A549 (cell line): ENCODE measurements around the gene OPN1SW. TPM values are rescaled to one million over a fixed set of nuclear protein-coding genes. Genes with fewer than 3 reads are reported as not detected.

Experiments
- ATAC-seq, 2 experiments: fragments of 200-7000 bp in 1 of 2; fragments of >200 bp in 1 of 2; cut with Nextera tagmentation in 1 of 2; cut with Tn5 transposase in 1 of 2; 3 replicates each; pipeline versions ENCODE4 v1.8.0 to v1.9.1; 2018 to 2020; ENCODE audit warnings: mild to moderate bottlenecking in 1 of 2, moderate library complexity in 1 of 2
- CTCF ChIA-PET: fragments of 300-600 bp; sonication (Branson Sonifier 250); formaldehyde crosslinking; extraction: SDS; loops from one replicate; lab custom pipeline; 2021; ENCODE audit warnings: antibody characterized with exemption, inconsistent platforms; lab: Yijun Ruan, JAX
- POLR2A ChIA-PET: fragments of 350-600 bp; formaldehyde crosslinking; extraction: SDS; loops from one replicate; lab custom pipeline; 2021; ENCODE audit warnings: antibody characterized with exemption, inconsistent platforms; lab: Yijun Ruan, JAX
- DNase-seq, 2 experiments: peaks; one replicate each; pipeline versions ENCODE4 v3.0.0 to v3.0.0-alpha.2; 2011 to 2016; ENCODE audit warnings: low read depth in 1 of 2, low spot score in 1 of 2
- FAIRE-seq: peaks from 2 replicates; lab custom pipeline; 2011; peaks lifted over from hg19 to GRCh38; lab: Jason Lieb, UNC
- H3K27ac ChIP-seq, 2 experiments: fragments of >200 bp; sonication (Bioruptor Twin); formaldehyde crosslinking; 3 replicates each; pipeline ENCODE4 v1.5.1; 2016 to 2017
- H3K4me1 ChIP-seq: fragments of >200 bp; sonication (Bioruptor Twin); formaldehyde crosslinking; 3 replicates; pipeline ENCODE4 v1.6.1; 2016
- H3K4me2 ChIP-seq: fragments of >200 bp; sonication (Bioruptor Twin); formaldehyde crosslinking; 3 replicates; pipeline ENCODE4 v1.6.1; 2016
- H3K4me3 ChIP-seq: fragments of >200 bp; sonication (Bioruptor Twin); formaldehyde crosslinking; 3 replicates; pipeline ENCODE4 v1.5.1; 2016
- H3K9me3 ChIP-seq: fragments of >200 bp; sonication (Bioruptor Twin); formaldehyde crosslinking; 3 replicates; pipeline ENCODE4 v1.6.1; 2016
- BCL3 ChIP-seq: fragments of >200 bp; sonication (Bioruptor Twin); formaldehyde crosslinking; IDR thresholded peaks from 3 replicates; pipeline ENCODE4 v1.6.1; 2016
- CBX2 ChIP-seq: fragments of 200-600 bp; sonication (generic); IDR thresholded peaks from 2 replicates; pipeline ENCODE4 v1.6.1; 2016; ENCODE audit warnings: low read depth, mild to moderate bottlenecking, borderline replicate concordance
- CBX8 ChIP-seq: fragments of 200-600 bp; sonication (generic); IDR thresholded peaks from 2 replicates; pipeline ENCODE4 v1.6.1; 2016
- CHD2 ChIP-seq: fragments of 150-350 bp; IDR thresholded peaks from 2 replicates; pipeline ENCODE4 v1.6.1; 2014; ENCODE audit warnings: low read length; ENCODE audit not compliant: partially characterized antibody
- CHD4 ChIP-seq: fragments of 200-600 bp; sonication (generic); IDR thresholded peaks from 2 replicates; pipeline ENCODE4 v1.6.1; 2016; ENCODE audit warnings: antibody characterized with exemption, mild to moderate bottlenecking, borderline replicate concordance
- E2F6 ChIP-seq: IDR thresholded peaks from 2 replicates; pipeline ENCODE4 v1.6.1; 2012; ENCODE audit warnings: low read depth, borderline replicate concordance
- FOSB ChIP-seq: fragments of 250-450 bp; sonication (Bioruptor Pico); IDR thresholded peaks from 2 replicates; pipeline ENCODE4 v1.5.0; 2020; ENCODE audit warnings: mild to moderate bottlenecking, moderate library complexity
- FOSL2 ChIP-seq, 2 experiments: fragments of 450-650 bp in 1 of 2; fragments of >200 bp in 1 of 2; sonication (Bioruptor Twin) in 1 of 2; formaldehyde crosslinking; IDR thresholded peaks; 2 replicates each; pipeline versions ENCODE4 v1.5.0 to v1.6.1; 2016 to 2020; ENCODE audit warnings: mild to moderate bottlenecking in 1 of 2, moderate library complexity in 1 of 2
- FOXS1 ChIP-seq: fragments of 250-450 bp; sonication (Bioruptor Pico); IDR thresholded peaks from 2 replicates; pipeline ENCODE4 v1.5.0; 2020; ENCODE audit warnings: mild to moderate bottlenecking, moderate library complexity
- HES2 ChIP-seq: fragments of >200 bp; sonication (Bioruptor Twin); formaldehyde crosslinking; IDR thresholded peaks from 2 replicates; pipeline ENCODE4 v1.6.1; 2016
- HMGXB4 ChIP-seq: fragments of 250-450 bp; sonication (Bioruptor Pico); IDR thresholded peaks from 2 replicates; pipeline ENCODE4 v1.5.0; 2021; ENCODE audit warnings: mild to moderate bottlenecking, moderate library complexity, borderline replicate concordance
- JUNB ChIP-seq: fragments of >200 bp; sonication (Bioruptor Twin); formaldehyde crosslinking; IDR thresholded peaks from 2 replicates; pipeline ENCODE4 v1.6.1; 2016
- KDM5A ChIP-seq: fragments of 200-600 bp; sonication (generic); IDR thresholded peaks from 2 replicates; pipeline ENCODE4 v1.6.1; 2016; ENCODE audit warnings: antibody characterized with exemption, mild to moderate bottlenecking
- MAFK ChIP-seq: fragments of 450-650 bp; IDR thresholded peaks from 2 replicates; pipeline ENCODE4 v1.6.1; 2014; ENCODE audit not compliant: partially characterized antibody
- MAX ChIP-seq: IDR thresholded peaks from 2 replicates; pipeline ENCODE4 v1.6.1; 2012
- MAZ ChIP-seq: fragments of 150-350 bp; IDR thresholded peaks from 2 replicates; pipeline ENCODE4 v1.6.1; 2014; ENCODE audit warnings: antibody characterized with exemption, low read depth, low read length, borderline replicate concordance
- MYC ChIP-seq: IDR thresholded peaks from 2 replicates; pipeline ENCODE4 v1.6.1; 2012; ENCODE audit warnings: mild to moderate bottlenecking, inconsistent platforms, low read length, improper control_type of control experiment, borderline replicate concordance
- NFE2L2 ChIP-seq: fragments of 150-350 bp; conservative IDR thresholded peaks from 2 replicates; pipeline ENCODE4 v1.6.1; 2014; ENCODE audit warnings: low read length
- NR3C1 ChIP-seq: fragments of >200 bp; sonication (Bioruptor Twin); formaldehyde crosslinking; IDR thresholded peaks from 3 replicates; pipeline ENCODE4 v1.6.1; 2017
- RCOR1 ChIP-seq: fragments of 150-350 bp; IDR thresholded peaks from 2 replicates; pipeline ENCODE4 v1.6.1; 2014; ENCODE audit warnings: antibody characterized with exemption, low read length, low read depth
- RNF2 ChIP-seq: fragments of 200-600 bp; sonication (generic); IDR thresholded peaks from 2 replicates; pipeline ENCODE4 v1.6.1; 2016; ENCODE audit warnings: low read depth, mild to moderate bottlenecking, antibody characterized with exemption, moderate library complexity, borderline replicate concordance
- TFCP2L1 ChIP-seq: fragments of 250-450 bp; sonication (Bioruptor Pico); IDR thresholded peaks from 2 replicates; pipeline ENCODE4 v1.5.0; 2021; ENCODE audit warnings: mild to moderate bottlenecking
- ZC3H11A ChIP-seq: fragments of 450-650 bp; IDR thresholded peaks from 2 replicates; pipeline ENCODE4 v1.6.1; 2014; ENCODE audit warnings: antibody characterized with exemption, mild to moderate bottlenecking
- WGBS: methylation state at CpG from one replicate; pipeline ENCODE4 v1.1.6; 2017; ENCODE audit errors: missing lambda C conversion rate; 5-methylcytosine and 5-hydroxymethylcytosine counted together
- polyA plus RNA-seq, 4 experiments: library from polyadenylated mRNA; depleted of rRNA in 3 of 4; stranded (reverse); fragments of >200 nt; fragmentation: RNase III in 1 of 4; extraction: RNeasy Plus Mini Kit Qiagen cat#74134 plus additional on column Dnase treatment in 1 of 4; gene quantifications; 2 replicates in 3 of 4; 3 replicates in 1 of 4; pipeline ENCODE4 v1.2.3, GENCODE V29; 2011 to 2017

The OPN1SW gene
- polyA plus RNA-seq, 2 of the 4 experiments (the other 2 are of a cell fraction): not detected

- Histone ChIP-seq H3K4me3 (no peak overlapping the region), H3K27ac (no peak overlapping the region), H3K4me1 (no peaks in the 10 kb centered on the region), H3K4me2 (no peak overlapping the region), H3K9me3 (no peaks in the 10 kb centered on the region)
- ChIA-PET CTCF (interaction anchor here (0.8 to 4.4 kb wide), 5 partner anchors 13 to 65 kb away, joined by 3 to 22 read pairs (median 6); no protein-coding TSS in a partner anchor), POLR2A (no interaction called here)
- no peak for FAIRE-seq
- no peak for TF ChIP-seq MAZ
- no peak for TF ChIP-seq MAX
- TF ChIP-seq CBX2: no peak
- ATAC-seq: no peak
- no peak for DNase-seq
- 70% methylated on average over 3 of the region's 3 CpGs for WGBS
These were observed 43.1 kb upstream of the OPN1SW start for GRCh38 chr7:128818694-128819093.

- WGBS: 79% methylated on average over 7 of the region's 7 CpGs
- CTCF ChIA-PET: interaction anchor here (0.5 to 1.2 kb wide), 3 partner anchors 10 to 106 kb away, joined by 3 to 5 read pairs (median 4); no protein-coding TSS in a partner anchor
- no peak for DNase-seq
- POLR2A ChIA-PET: no interaction called here
- no peak for TF ChIP-seq NR3C1
- TF ChIP-seq NFE2L2: no peak
- no peak for TF ChIP-seq RCOR1
- peak; percentile 56 for TF ChIP-seq MAFK
- no peak for TF ChIP-seq FOSL2 (IDR thresholded peaks at IDR 0.05)
- no peak for TF ChIP-seq FOSL2 (CRISPR knock-in tag; IDR thresholded peaks at IDR 0.05)
- no peak for TF ChIP-seq E2F6
- Histone ChIP-seq H3K9me3 (no peaks in the 10 kb centered on the region), H3K4me3 (no peak overlapping the region), H3K27ac (no peak overlapping the region), H3K4me1 (no peaks in the 10 kb centered on the region), H3K4me2 (no peak overlapping the region)
- FAIRE-seq: no peak
- ATAC-seq: no peak
These were observed 39.8 kb upstream of the OPN1SW start for GRCh38 chr7:128815289-128815942.

- CTCF ChIA-PET: interaction anchor here (1.2 kb wide), 1 partner anchor 17 kb away, joined by 5 read pairs; no protein-coding TSS in a partner anchor
These were observed 38.9 kb upstream of the OPN1SW start for GRCh38 chr7:128814499-128814898.

GRCh38 chr7:128812514-128813168, 37.0 kb upstream of the OPN1SW start:
- no peak for DNase-seq
- CTCF ChIA-PET: interaction anchor here (0.5 kb wide), 1 partner anchor 141 kb away, joined by 3 read pairs; no protein-coding TSS in a partner anchor
- no peak for TF ChIP-seq MAZ
- no peak for TF ChIP-seq TFCP2L1 (CRISPR knock-in tag)
- TF ChIP-seq FOXS1 (CRISPR knock-in tag): no peak
- no peak for TF ChIP-seq RNF2
- TF ChIP-seq CBX8: no peak
- TF ChIP-seq HMGXB4 (CRISPR knock-in tag): no peak
- TF ChIP-seq MYC: no peak
- TF ChIP-seq HES2: no peak
- TF ChIP-seq RCOR1: no peak
- no peak for TF ChIP-seq CHD4
- no peak for TF ChIP-seq ZC3H11A
- TF ChIP-seq KDM5A: no peak

More at GRCh38 chr7:128814499-128814898, 38.9 kb upstream of the OPN1SW start:
- TF ChIP-seq JUNB: no peak
- no peak for TF ChIP-seq BCL3
- TF ChIP-seq CHD2: no peak
- no peak for TF ChIP-seq ZC3H11A
- no peak for TF ChIP-seq TFCP2L1 (CRISPR knock-in tag)
- TF ChIP-seq FOSB: no peak
- TF ChIP-seq CHD4: no peak
- Histone ChIP-seq H3K9me3 (no peaks in the 10 kb centered on the region), H3K4me1 (no peaks in the 10 kb centered on the region), H3K27ac (no peak overlapping the region), H3K4me2 (no peak overlapping the region), H3K4me3 (no peak overlapping the region)
- WGBS: 64% methylated on average over 6 of the region's 6 CpGs
- no peak for FAIRE-seq
- POLR2A ChIA-PET: no interaction called here
- no peak for ATAC-seq
- DNase-seq: no peak

More at GRCh38 chr7:128812514-128813168, 37.0 kb upstream of the OPN1SW start:
- no peaks in the 10 kb centered on the region for H3K4me1 ChIP-seq
- WGBS: 63% methylated on average over 10 of the region's 11 CpGs
- no peak overlapping the region for H3K27ac ChIP-seq
- FAIRE-seq (no peak), ATAC-seq (no peak)
- POLR2A ChIA-PET: no interaction called here
- no peak overlapping the region for H3K4me3 ChIP-seq
- no peak overlapping the region for H3K4me2 ChIP-seq
- H3K9me3 ChIP-seq: no peaks in the 10 kb centered on the region
